Measurements from ENCODE around the gene KPNB1.

KPNB1 gene

DNA sequence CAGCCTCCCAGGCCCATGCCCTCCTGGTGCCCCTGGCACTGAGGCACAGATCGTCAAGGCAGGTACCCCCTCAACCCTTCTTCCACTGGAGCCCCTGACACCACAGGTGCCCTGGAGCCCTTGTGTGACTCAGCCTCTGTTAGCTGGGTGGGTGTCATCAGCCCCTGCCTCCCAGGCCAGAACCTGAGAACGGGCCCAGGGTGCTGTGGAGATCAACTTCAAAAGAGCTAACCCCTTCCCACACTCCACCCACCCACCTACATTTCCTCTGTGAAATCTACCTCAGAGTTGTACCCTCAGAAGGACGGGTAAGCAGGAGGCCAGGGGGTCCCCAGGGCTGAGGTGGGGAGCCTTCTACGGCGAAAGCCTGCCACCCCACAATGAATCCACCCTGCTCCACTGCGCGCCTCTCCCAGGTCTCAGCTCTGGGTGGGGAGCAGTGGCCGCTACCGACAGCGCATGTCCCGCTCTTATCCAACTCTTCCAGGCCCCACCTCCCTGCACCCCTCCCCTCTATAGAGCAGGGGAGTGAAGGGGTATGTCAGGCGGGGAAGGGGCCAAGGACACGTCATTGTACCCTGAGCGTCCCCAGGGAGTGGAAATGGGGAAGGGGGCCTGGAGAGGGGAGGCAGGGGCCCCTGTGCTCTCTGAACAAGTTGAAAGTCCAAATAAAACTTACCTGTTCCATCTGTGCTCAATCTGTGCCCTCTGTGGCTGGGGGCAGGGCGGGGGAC, 61.8 kb downstream of the KPNB1 start:
- no peak for DNase-seq (ENCODE audit: low read depth)

DNA sequence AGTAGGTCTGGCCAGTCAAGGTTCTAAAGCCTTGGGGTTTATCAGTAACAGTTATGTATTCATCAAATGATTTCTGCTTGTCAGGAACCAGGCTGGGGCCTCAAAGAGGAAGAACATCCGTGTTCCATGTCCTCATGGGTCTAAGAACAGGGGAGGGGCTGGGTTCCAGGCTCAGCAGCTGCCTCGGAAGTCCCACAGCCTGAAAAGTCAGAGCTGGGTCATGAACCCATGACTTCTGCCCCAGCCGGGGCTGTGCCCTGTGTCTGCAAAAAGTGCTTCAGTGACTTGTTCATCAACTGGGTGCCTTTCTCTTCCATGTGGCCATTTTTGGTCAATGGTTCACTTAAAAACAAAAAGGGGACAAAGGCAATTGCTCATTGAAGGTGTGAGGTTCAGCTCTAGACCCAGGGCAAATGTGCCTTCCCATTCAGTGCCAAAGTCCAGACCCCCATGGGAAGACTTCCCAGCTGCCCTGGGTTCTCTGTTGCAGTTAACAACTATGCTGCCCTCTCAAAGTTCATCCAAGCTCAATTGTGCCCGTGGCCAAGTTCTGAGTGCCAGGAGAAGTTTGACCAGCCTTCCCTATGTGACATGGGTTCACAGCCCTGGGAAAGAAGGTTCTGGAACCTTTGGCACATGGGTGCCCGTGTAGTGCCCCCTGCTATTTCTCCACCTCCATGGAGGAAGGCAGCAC, 62.8 kb downstream of the KPNB1 start:
- no peak for DNase-seq (ENCODE audit: low read depth)

DNA sequence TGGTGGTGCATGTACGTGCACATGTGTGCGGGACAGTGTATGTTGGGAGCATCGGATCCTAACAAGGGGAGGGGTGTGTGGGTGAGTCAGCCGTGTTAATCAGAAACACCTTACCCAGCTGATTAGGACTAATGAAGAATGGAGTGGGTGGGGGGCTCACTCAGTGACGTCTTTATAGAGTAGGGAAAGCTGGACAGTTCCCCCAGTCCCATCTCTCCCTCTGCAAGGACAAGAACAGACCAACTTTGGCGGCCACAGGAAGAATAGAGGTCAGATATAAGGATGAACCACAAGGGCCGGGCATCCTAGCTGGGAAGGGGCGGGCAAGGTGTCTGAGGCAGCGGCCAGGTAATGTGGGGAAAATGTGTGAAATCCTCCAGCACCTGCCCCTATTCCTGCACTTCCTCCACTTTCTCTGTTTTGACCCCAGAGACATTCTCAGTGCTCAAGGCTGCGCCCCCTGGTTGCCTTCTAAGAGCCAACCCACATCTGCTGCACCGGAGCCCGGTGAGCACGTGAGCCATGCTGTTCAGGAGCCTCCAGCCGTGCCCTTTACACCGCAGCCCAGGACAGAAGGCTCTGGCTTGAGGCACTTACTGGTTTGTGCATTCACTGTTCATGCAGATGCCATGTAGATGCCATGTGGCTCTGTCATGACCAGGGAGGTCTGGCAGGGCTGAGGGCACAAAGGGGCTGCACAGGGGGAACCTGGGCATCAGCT, 64.4 kb downstream of the KPNB1 start:
- no peak for DNase-seq (ENCODE audit: low read depth)

DNA sequence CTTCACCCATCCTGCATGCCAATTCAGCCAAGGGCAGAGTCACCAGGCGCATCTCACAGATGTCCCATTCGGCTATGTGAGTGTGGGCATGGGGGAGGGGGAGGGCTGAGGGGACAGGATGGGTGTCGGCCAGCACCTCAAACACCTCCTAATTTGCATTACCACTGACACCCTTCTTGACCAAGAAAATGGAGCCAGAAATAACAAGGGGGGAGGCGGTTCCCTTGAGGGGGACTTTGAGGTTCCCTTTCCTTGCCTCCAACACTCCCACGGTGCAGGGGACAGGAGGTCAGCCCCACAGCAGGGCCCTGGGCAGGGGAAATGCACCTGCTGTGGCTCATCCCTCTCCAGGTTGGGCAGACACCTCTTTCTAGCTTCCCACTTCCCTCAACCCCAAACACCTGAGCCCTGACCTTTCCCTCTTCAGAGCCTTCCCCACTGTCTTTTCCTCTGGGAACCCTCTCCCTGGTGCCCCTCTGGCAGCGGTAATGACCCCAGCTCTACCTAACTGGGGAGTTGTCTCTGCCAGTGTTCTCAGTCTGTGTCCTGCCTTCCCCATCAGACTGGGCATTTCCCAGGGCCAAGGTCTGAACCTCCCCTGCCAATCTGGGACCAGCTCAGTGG, 65.2 kb downstream of the KPNB1 start:
- no peak for DNase-seq (ENCODE audit: low read depth)

DNA sequence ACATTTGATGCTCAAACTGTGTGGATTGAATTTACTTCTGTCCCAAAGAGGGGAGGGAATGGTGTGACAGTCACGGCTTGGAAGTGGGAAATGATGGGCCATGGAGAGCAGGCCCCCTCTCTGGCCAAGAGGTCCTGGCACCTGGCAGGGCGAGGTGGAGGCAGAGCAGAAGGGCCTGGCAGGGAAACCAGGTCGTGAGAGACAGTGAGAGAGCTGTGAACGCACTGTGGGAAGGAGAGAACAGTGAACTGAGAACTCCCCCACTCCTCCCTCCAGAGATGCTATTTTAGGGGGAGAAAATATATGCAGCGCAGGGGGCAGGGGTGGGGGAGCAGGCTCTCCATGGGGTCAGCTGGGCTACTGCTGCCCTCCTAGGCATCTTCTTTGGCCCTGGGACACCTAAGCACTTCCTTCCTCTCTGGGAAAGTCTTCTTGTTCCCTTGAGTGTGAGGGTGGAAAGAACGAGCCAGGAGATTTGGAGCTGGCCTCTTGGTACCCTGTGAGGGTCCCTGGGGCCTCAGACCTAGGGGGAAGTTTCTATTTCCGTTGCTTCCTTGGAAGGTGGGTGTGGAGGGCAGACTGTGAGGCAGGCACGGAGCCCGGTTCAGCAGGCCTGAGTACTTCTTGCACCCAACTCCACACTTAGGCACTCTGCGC, 66.1 kb downstream of the KPNB1 start:
- DNase-seq (ENCODE audit: low read depth), result no peak

DNA sequence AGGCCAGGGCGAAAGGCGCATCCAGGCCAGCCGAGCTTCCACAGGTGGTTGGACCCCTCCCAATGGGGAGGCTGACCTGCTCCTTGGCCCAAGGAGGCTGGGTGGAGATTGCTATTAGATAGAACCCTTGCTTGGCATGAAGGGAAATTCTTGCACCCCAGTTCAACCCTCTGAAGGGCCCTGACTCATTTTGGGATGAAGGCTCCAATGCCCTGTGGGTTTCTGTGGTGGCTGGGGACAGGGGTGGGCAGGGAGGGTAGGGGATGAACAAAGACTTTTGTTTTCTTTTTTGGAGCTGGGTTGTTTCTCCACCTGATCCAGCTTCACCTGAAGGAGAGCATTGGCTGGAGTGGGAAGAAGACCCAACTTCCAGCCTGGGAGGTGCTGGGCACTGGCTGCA, 66.7 kb downstream of the KPNB1 start:
- DNase-seq (ENCODE audit: low read depth), result no peak

DNA sequence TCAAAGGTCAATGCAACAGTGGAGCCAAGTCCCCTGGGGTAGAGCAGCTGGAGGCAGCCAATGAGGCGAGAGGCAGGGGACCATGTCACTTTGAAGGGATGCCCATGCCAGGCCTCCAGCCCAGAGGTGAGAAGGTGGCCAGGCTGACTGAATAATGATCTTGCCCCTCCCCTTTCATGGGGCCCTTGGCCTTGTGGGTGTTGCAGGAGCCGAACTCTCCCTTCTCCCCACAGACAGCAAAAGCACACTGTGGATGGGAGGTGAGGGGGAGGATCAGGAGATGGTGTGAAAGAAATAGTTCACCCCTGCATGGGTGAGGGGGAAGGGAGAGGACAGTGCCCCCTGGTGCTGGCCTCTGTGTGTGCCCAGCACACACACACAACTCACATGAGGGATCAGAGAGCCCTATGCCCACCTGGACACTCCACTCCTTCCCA, 67.6 kb downstream of the KPNB1 start:
- no peak for DNase-seq (ENCODE audit: low read depth)

DNA sequence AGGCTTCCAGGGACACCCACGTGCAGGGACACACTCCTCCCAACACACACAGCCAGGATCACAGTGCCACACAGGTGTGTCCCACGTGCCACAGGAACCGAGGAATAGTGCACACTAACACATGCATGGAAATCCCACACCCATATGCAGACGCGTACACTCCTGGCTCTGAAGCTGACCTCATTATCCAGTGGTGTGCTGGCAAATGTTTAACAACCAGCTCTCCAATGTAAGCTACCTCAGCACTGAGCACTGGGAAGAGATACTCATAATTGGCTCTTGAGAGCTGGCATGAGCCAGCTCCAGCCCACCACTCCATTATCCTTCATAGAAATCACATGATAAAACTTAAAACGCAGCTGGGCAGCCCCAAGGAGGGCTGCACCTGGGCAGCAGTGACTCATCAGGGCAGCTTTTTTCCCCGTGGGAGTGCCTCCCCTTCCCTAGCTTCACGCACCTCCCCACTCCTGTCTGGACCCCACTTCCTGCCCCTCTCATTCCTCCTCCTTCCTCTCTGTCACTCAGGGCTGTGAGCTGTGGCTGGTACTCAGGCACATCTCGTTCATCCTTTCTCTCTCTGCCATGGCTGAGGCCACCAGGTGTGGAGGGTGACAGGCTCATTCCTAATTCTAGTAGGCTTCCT, 68.4 kb downstream of the KPNB1 start:
- no peak for DNase-seq (ENCODE audit: low read depth)

DNA sequence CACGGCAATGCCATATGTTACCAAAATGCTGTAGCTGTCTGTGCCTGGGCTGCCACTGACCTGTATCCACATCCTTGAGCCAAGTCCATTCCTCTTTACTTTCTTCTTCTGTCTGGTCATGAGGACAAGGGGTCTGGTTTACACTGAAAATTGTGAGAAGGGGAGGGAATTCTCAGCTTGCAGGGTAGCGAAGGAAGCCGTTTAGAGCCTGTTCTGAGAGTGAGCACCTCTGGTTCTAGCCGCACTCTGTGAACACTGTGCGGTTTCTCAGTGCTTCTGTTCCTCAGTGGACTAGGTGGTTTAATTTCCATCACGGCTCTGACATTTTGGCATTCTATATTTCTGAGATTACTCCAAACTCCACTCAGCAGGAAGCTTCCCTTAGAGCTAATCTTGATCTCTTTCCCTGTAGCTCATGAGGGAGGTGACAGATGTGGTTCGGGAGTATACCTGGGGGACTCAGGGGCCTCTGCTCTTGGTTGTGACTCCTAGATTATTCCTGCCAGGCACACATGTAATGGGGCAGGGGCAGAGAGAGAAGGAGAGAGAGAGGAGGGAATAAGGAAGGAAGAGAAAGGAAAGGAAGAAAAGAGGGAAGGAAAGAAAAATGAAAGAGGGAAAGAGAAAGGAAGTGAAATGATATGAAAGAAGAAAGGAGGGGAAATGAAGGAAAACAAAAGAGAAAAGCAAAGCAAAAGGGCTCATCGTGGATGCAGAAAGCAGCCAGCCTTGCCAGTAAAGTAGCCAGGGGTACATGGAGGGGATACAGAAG, 69.1 kb downstream of the KPNB1 start:
- DNase-seq (ENCODE audit: low read depth), result no peak

DNA sequence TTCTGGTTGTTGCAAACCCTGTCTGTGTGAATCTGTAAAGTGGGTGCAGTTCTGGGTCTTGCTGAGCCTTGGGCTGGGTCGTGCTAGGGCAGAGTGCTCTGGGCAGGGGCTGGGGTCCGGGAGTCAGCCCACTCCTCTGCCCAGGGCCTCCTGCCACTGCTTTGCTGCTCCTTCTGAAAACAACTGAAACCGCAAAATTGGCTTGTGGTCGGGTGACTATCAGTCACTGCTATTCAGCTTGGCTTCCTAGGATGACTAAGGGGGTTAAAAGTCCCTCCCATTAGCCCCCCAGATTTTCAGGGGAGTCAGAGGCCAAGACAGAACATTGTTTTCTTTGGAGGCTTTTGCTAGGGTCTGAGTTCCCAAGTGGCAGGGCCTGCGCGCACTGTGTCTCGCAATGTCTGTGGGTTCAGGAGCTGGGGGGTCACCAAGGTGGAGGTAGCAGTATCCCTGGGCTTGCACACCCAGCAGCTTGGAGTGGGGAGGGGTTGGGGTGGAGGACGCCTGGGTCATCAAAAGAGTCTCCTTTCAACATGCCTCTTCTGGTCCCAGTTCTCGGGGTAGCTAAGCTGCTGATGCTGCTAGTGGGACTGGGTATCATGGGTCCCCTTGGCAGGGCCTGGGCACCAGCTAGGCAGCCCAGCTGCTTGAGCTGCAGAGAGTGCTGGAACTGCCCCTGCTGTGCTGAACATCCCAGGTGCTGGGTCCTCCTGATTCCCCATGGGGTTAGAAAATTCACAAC, 69.9 kb downstream of the KPNB1 start:
- peak; percentile 58 for DNase-seq (ENCODE audit: low read depth)

DNA sequence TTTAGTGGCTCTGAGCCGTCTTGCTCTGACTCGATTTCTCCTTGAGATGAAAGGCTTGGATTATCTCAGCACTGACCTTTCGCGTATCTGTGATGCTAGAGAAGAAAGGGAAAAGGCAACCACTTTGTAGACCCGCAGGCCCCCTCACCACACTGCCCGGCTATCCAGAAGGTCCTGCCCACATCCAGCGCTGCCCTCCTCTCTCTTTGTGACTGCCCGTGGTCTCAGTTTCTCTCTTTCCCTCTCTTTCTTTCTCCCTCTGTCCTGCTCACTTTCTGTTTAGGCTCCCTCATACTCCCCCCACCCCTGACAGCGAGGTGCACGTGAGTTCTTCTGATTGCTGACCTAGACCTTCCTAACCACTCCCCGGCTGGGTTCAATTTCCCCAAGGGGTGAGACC, 70.5 kb downstream of the KPNB1 start:
- DNase-seq (ENCODE audit: low read depth), result no peak

DNA sequence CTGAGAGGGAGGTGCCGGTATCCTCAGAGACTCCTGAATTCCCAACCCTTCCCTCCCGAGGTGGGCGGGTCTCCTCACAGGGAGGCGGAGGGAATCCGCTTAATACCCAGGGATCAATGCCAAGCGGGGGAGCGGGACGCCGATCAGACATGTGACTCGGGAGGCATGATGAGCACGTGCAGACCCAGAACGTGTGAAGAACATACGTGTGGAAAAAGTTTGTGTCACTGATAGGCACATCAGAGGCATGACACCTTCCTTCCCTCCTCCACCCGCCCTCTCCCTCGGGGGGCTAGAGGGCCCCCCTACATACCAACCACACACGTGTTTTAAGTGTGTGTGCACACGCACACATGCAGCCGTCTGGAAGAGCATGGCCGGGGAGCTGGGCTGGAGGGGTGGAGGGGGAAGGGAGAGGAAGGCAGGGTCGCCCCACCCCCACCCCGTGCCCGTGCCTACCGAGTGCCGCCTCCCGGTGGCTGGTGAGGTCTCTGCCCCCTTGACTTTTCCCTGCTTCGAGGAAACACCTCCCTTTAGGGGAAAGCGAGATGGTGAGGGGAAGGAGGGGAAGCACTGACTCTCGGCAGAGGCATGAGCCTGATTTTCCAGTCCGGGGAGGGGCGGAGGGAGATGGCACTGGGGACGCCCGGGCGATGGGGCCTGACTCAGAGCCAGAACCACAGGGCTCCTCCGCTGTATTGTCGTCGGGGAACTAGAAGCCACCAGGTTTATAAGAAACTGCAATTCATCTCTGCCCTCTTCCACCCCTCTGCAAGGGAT, 71.2 kb downstream of the KPNB1 start:
- DNase-seq (ENCODE audit: low read depth), result peak; percentile 95

DNA sequence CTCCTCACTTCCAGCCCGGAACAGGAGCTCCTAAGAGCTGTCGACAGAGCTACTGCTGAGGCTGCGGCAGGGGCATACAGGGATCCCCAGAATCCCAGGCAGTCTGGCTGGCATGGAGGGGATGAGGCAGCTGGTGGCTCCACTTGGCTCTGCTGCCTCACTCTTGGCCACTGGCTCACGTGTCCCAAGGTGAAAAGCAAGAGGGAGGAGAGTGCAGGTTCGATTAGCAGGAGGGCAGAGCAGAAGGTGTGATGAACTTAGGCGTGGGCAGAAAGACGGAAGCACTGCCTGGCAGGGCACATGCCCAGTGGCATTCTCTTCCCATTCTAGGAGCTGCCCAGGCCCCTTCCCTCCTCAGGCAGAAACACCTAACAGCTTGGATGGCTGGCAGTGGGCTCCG, 72.0 kb downstream of the KPNB1 start:
- no peak for DNase-seq (ENCODE audit: low read depth)

DNA sequence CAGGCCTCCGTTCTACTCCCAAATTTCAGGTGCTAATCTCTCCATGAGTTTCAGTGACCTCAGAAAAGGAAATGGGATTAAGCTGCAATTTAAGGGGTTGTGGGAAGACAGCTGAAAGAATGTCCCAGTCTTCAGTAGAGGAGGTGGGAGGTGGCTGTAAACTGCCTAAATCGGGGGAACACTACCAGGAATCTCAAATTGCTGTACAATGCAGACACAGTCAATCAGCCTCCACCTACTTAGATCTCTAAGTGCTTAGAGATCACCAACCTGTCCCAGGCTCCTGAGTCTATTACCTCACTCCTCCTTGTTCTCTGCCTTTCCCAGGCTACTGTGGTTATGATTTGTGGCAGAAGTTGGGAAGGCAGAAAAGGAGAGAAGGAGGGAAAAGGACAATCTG, 75.0 kb downstream of the KPNB1 start:
- no peak for DNase-seq (ENCODE audit: low read depth)

DNA sequence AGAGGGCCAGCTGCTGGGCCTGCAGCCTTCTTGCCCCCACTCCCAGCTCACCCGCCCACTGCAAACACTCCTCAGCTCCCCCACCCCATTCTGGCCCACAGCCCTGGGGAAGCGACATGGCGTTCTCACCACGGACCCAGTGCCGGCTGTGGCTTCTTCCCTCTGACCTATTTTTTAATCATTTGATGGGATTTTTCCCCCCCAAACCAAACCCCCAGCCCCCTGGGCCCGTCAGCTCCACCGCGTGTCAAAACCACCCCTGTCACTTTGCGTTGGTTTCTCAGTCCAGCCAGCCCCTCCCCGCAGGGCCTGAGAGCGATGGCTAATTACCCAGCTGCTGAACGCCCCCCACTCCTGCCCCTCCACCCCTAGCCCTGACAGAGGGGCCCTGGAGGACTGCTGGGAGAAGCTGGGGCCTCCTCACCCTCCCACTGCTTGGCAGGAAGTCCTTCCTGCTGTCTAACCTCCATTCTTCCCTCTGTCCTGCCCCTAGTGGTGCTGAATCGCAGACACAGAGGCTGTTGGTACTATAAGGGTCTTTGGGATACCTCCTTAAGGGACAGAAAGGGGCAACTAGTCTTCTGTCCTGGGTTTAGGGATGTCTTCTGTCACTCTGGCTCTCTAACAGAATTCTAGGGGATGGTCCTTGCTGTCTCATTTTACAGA, 75.9 kb downstream of the KPNB1 start:
- DNase-seq (ENCODE audit: low read depth), result no peak

DNA sequence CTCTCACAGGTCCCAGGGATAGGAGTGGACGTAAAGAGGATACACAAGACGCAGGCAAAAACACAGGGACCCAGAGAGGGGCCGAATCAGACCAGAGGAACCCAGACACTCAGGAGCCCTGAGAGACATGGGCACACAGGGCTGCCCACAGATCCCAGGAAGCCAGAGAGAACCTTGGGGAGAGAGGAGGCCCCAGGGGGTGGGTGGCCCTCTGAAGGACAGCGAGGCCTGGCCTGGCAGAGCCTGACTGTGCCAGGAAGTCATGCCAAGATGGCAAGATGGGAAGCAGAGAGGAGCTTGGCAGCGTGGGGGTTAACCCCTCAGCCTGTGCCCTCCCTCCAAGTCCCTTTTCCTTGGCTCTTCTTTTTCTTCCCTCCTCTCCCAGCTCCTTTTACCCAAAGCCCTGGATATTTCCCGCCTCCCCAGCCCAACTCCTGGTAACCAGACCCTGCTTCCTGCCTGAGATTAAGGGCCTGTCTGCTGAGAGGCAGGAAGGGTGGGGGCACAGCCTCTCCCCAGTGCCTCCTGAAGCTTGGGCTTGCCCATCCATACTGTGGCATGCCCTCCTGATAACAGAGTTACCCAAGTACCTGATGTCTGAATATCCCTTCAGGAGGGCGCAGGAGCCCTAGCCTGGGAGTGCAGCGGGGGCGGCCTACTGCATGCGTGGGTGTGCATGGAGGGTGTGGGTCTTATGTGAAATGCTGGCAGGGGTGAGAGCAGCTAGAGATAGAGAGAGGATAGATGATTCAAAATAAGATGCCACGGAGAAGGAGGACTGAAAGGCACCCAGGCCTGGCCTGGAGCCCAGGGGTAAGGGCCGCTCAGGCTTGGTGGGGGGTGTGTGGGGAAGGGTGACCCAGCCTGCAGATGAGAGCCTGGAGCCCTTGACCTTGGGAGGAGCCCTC, 77.3 kb downstream of the KPNB1 start:
- DNase-seq (ENCODE audit: low read depth), result no peak

DNA sequence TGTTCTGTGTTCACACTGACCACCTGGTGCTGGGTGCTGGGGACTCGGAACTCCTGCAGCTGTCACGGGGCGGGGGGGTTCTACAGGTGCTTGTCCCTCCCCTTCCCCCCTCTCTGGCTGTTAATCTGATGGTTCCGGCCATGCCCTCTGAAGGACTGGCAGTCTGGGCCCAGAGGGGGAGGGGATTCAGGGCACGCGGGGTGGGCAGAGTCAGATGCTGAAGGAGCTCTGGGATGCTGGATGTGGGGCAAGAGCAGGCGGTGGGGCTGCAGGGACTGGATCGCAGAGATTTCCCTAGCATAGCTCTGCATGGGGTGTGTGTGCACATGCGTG, 78.0 kb downstream of the KPNB1 start:
- no peak for DNase-seq (ENCODE audit: low read depth)

All from stimulated activated CD8-positive, alpha-beta memory T cell treated with anti-CD3 and anti-CD28 coated beads, Interleukin-12 subunit alpha, Interleukin-12 subunit beta, amount 100 ng/mL, for 4 hours (primary cell).